SHP77 (cell line): ENCODE data around the gene SPON2.

Source experiments
- DNase-seq, 2 experiments: peaks; one replicate each; lab custom pipeline; 2025; lab: John Stamatoyannopoulos, UW

SPON2 gene

DNA sequence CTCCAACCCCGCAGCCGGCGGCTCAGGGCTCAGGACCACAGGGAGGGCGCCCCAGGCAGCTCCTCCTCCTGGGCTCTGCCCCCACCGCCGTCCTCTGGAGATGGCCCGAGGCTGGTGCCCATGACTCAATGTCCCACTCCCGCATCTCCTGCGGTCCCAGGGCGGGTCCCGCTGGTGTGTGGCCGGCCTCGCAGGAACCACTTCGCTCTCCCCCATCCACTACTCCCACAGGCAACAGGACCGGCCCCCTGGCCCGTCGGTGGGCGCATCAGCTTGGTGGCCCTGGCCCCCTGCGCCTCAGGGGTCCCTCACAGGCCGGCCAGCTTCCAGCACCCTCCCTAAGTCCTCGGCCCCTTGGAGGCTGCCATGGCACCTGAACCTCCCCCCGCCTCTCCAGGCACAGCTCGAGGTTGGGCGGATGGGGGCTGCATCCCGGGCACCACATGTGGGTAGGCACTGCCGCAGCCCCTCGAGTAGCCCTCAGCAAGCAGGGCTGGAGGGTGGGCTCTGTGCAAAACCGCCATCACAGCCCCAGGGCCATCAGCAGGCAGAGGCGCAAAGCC is 22.8 kb upstream of the SPON2 start:
- DNase-seq = no peak

DNA sequence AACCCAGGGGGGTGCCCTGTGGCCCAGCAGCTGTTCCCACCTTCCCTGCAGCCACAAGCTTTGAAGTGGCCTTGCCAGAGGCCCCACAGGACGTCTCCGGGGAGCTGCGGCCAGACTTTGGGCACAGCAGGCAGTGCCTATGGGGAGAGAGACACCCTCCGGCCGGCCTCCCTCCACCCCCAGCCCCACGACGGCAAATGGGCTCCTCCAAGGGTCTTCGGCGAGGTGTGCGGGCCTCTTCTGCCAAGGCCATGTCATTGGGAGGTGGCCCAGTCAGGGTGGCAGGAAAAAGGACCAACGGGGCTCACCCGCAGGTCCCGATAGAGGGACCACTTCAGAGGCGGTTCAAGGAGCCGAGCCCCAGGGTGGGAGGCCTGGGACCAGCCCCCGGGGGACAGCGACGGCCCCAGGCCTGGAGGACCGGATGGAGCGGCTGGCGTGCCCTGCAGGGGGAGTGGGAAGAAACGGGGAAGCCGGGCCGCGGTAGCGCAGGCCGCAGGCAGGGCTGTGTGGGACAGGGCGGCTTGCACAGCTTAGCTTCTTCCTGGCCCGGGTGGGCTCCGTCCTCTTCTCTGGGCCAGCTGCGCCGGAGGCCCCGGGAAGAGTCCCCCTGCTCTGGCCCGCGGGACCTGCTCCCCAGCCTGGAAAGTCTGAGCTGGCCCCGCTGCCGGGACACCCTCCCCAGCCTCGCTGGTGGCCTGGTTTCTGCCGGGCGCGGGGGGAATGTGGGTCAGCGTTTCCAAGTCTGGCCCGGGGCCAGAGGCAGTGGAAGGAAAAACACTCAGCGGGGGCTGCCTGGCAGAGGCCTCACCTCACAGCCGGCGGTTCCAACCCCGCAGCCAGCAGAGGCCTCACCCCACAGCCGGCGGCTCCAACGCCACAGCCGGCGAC is 21.9 kb upstream of the SPON2 start:
- peak in 1 of 2 experiments; percentile 7 for DNase-seq

DNA sequence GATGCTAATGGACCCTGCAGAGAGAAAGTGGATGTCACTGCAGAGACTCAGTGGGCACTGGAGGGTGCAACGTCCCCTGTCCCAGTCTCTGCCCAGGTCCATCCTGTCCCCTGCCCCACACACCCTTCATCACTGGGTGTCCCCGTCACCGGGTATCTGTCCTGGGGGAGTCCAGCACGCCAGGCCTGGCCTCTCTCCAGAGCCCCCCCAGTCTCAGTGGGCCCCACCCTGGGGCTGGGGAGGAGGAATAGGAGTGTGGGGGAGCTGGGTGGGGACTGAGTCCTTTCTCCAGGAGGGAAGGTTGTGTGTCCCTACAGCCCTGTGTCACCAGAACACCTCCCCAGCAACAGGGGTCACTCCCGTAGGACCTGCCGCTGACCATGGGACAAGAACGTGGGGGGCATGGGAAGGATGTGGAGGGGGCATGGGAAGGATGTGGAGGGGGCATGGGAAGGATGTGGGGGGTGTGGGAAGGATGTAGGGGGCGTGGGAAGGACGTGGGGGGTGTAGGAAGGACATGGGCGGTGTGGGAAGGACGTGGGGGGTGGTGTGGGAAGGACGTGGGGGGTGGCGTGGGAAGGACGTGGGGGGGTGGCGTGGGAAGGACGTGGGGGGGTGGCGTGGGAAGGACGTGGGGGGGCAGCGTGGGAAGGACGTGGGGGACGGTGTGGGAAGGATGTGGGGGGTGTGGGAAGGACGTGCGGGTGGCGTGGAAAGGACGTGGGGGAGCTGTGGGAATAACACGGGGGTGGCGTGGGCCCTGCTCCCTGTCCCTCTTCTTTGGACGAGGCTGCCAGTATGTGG is 21.0 kb upstream of the SPON2 start:
- DNase-seq = no peak

DNA sequence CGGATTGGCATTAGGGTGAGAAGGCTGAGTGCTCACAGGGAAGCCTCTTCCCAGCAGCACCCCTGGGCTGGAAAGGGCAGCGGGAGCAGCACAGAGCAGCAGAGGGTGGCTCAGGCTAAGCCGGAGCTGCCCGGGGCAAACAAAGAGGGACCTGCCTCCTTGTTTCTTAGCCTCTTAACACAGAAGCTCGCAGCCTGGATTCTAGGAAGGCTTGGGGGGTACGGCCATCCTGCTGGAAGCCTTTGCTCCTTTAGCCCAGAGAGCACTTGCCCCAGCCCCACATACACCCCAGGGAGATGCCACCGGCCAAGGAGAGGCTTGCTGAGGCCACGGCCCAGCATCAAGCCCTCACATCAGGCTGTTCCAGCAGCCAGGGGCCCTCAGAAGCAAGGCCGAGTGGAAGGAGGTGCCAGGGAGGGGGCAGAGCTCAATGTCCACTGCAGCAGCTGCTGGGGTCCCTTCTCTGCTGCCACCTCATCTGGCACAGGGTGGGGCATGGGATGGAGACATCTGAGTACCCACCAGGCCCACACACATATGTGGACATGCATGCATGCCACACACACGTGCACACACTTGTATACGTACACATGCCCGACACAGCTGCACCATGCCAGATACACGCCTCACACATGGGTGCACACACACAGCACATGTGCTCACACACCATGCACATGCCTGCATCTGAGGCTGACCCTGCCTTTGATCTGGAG is 20.3 kb upstream of the SPON2 start:
- no peak for DNase-seq

DNA sequence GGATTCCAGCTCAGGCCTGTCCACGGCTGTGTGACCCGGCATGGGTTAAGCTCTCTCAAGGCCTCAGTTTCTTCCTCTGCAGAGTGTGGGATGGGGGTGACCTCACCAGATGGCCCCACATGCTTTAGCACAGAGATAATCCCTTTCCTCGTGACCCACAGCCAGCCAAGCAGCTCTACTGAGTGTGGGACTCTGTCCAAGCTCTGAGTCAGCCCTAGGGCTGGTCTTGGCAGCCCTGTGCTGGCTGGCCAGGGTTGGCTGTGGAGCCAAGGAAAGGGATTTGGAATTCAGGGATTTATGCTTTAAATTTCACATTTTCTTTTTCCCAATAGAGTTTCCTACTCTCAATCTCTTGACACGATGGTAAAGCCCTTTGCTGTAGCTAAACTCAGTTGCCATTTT is 19.7 kb upstream of the SPON2 start:
- no peak for DNase-seq

DNA sequence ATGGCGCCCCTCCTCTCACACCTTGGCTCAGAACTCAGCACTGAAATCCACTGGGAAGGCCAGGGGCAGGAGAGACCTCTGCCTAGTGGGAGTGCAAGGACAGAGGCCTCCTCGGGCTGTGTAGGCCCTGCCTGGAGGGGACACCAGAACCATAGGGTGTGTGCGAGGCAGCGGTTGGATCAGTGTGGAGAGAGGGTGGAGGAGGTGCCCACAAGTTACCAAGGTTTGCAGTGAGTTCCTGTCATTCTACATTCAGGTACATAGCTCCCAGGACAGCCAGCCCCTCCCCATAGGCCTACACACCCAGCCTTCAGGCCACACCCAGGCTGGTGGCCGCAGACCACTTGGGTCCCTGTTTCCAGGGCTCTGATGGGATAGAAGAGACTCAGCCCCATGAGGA is 19.2 kb upstream of the SPON2 start:
- DNase-seq = no peak

DNA sequence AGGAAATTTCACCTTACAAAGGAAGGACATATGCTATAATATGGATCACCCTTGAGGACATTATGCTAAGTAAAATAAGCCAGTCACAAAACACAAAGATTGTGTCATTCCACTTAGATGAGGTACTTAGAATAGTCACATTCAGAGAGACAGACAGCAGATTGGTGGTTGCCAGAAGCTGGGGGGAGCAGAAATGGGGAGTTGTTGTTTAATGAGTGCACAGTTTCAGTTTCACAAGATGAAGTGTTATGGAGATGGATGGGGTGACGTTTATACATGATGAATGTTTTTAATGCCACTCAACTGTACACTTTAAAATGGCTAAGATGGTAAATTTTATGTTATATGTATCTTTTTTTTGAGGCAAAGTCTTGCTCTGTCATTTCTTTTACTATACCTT is 14.8 kb upstream of the SPON2 start:
- no peak for DNase-seq

DNA sequence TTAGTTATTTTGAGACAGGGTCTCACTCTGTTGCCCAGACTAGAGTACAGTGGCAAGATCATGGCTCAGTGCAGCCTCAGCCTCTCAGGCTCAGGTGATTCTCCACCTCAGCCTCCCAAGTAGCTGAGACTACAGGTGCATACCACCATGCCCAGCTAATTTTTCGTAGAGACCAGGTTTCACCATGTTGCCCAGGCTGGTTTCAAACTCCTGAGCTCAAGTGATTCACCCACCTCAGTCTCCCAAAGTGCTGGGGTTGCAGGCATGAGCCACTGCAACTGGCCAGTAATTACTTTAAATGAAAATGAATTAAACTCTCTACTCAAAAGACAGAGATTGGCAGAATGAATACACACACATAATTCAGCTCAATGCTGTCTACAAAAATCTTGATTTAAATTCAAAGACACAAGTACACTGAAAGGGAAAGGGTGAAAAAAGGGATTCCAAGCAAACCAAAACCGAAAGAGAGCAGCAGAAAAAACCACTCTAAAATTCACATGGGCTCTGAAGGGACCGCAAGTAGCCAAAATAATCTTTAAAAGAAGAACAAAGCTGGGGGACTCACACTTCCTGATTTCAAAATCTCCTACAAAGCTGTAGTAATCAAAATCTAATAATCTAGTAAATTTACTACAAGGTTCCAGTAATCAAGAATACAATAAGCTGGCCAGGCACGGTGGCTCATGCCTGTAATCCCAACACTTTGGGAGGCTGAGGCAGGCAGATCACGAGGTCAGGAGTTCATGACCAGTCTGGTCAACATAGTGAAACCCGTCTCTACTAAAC is 11.8 kb upstream of the SPON2 start:
- no peak for DNase-seq

DNA sequence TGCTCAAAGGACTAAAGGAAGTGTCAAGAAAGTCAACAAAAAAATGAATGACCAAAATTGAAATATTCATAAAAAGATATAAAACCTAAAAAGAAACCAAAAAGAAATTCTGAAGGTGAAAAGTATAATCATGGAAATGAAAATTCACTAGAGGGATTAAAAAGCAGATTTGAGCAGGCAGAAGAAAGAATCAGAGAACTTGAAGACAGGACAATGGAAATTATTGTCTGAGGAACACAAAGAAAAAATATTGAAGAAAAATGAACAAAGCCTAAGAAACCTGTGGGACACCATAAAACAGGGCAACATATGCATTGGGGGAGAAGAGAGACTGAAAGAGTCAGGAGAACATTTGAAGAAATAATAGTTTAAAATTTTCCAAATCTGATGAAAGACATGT is 9.9 kb upstream of the SPON2 start:
- DNase-seq = no peak

DNA sequence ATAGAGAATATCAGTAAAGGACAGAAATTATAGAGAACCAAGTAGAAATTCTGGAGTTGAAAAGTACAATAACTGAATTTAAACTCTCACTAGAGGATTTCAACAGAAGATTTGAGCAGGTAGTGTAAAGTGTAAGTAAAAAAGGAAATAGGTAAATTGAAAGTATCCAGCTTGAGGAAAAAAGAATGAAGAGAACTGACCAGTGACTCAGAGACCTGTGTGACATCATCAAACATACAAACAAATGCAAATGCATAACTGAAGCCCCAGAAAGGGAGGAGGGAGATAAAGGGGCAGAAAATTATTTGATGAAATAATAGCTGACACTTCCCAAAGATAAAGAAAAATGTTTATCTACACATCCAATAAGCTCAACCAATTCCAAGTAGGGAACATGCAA is 8.3 kb upstream of the SPON2 start:
- DNase-seq = no peak

DNA sequence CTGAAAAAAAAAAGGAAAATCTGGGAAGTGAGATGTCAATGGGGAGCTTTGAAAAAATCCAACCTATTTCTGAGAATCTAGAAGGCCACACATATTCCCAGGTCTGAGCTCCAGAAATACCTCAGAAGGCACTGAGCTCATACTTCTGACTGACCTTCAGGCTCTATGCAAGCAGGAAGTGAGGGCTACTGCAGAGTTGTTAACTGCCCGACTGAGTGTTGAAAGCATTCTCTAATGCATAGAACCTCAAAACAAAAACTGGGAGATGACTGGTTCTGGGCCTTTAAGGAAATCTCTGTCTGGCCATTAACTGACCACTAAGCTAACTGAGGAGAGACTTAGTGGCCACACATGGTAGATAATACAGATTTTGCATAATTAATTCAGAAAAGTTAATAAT is 7.6 kb upstream of the SPON2 start:
- no peak for DNase-seq

DNA sequence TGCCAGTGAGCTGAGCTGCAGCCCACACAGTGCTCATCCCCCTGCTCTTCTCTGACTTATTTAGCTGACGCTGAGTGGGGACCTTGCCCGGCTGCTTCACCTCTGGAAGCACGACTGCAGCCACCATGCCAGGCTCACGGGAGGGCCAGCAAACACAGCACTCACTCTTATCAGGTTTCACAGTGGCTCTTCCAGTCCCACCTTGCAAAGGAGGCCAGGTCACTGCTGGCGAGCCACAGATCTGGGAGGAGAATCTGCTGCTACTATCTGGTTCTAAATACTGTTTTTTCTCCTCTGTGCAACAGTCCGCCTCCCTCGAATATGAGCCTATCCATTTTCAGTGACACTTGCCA is 6.7 kb upstream of the SPON2 start:
- DNase-seq = no peak

DNA sequence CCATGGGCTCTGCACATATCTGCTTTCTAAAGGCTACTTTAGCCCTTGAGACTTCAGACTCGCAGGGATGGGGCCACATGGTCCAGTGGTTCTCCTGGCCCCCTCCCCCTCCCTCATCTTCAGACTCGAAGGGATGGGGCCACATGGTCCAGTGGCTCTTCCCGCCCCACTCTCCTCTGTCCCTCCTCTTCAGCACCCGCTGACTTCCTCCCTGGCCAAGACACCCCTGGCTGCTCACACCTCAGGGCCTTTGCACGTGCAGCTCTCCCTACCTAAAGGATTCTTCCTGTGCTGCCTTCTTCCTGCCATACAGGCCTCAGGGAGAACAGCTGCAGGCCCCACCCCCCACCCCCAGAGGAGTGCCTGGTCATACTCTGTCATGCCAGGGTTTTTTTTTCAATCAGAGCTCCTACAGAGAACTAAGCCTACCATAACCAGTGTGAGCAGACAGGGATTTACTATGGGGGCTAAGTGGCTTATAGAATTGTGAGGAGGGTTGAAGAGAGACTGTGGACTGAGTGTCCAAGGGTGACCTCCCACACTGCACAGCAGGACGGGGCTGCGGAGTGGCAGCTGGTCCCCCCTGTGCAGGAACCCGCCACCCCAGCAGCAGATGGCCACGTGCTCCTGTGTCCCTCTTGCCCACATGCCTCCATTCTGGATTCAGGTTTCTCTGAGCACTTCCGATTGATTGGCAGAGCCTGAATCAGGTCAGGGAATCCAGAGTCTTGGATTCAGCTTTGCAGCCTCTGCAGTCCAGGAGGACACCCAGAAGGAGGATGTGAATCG is 6.1 kb upstream of the SPON2 start:
- DNase-seq = no peak

DNA sequence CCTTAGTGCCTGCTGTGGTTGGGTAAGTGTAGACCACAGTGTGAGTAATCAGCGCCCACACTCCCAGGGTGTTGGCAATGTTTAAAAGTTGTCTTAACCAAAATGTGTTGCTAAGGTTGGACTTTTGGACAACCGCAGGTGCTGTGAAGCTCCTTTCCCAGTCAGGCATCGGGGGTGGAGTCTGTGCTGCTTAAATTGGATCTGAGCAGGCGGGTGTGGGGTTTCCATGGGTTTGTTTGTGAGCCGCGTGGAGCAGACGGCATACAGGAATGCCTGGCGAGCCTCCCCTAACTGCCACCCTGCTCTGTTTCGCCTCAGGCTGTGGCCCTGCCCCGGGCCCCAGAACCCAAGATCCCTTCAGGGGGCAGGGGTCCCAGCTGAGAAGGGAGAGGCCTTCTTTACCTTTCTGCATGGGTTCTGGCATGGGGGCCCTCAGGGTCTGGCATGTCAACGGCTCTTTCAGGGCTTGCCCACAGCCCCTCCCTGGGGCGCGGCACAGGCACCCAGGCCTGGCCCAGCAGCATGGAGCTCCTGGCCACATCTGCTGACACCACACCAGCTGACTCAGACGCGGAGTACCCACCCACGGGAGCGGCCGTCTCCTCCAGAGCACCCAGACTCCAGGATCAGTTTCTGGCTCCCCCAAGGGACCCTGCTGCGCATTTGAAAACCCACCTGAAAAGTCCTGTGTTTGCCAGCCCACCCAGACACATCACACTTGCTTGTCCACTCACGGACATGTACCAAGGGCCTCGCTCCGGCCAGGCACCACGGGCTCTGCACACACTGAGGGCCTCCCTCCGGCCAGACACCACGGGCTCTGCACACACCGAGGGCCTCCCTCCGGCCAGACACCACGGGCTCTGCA is 5.1 kb upstream of the SPON2 start:
- no peak for DNase-seq

DNA sequence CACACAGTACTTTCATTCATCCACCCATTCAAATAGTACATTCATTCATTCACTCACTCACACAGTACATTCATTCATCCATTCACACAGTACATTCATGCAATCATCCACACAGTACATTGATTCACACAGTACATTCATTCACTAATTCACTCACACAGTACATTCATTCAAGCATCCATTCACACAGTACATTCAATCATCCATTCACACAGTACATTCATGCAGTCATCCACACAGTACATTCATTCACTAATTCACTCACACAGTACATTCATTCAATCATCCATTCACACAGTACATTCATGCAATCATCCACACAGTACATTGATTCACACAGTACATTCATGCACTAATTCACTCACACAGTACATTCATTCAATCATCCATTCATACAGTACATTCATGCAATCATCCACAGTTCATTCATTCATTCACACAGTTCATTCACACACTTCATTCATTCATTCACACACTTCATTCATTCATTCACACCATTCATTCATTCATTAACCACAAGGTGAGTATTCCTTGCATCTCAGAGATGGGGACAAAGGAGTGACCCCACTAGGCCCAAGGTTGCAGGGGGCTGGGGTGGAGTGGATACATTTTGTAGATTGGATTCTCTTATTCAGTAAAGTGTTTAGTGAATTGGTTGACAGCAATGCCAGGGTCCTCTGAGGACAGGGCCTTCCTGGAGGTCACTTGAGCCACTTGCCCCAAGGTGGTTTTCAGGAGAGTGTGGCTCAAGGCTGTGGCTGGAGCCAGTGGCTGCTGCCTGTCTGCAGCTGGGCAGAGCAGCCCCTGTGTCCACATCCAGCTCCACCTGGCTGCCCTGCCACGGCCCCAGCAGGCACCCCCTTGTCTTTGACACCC is 4.3 kb upstream of the SPON2 start:
- DNase-seq = no peak

DNA sequence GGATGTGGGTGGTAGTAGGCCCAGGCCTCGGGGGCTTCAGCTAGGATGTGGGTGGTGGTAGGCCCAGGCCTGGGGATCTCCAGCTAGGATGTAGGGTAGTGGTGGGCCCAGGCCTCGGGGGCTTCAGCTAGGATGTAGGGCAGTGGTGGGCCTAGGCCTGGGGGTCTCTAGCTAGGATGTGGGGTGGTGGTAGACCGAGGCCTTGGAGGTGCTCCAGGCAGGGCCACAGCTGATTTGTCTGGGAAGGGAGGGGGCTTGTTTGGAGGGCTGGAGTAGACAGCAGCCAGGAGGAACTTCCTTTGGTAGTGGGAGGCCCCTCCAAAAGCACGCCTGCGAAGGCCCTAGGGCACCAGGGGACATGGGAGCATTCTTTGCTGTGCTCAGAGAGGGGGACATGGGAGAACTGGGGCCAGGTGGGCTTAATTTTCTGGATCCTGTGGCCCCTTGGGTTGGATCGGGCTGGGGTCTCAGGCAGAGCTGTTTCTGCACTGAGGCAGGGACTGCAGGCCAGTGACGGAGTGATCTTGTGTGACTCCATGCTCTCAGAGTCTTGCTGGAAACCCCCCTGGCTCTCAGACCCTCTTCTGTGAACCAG is 3.3 kb upstream of the SPON2 start:
- DNase-seq = no peak

DNA sequence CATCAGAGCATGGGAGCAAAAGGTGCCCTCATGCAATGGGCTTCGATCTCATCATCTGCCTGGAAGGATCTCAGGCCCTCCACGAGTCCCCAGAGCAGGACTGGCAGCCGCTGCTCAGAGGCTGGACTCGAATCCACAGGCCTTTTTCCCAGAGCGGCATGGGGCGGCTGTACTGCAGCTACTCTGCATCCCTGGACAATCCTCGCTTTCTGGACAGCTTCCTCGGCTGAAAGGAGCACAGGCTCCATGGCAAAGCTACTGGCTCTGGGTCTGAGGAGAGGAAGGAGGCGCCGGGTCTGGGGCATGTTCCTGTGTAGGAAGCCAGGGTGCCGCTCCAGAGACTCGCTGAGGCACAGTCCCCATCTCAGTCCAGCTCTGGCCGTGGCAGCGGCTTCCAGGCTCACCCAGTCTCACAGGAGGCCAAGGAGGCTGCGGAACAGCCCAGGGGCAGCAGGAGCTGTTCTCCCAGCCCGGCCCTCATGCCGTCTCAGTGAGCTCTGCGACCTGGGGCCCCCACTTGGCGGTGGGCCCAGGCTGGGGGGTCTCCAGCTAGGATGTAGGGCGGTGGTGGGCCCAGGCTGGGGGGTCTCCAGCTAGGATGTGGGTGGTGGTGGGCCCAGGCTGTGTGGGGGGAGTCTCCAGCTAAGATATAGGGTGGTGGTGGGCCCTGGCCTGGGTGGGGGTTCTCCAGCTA is 2.7 kb upstream of the SPON2 start:
- DNase-seq = no peak
